Amniotic epithelial cell (primary cell): ENCODE results near the gene MRPL11.
"Not testable (repeated sequence)": the region's sequence is repeated elsewhere in the genome, so short reads cannot be mapped to it uniquely, and the experiment has no call there.

Experiments used
- DNase-seq: peaks from one replicate; pipeline ENCODE4 v3.0.0-alpha.2; 2010; ENCODE audit warnings: low read depth

The MRPL11 gene

DNA sequence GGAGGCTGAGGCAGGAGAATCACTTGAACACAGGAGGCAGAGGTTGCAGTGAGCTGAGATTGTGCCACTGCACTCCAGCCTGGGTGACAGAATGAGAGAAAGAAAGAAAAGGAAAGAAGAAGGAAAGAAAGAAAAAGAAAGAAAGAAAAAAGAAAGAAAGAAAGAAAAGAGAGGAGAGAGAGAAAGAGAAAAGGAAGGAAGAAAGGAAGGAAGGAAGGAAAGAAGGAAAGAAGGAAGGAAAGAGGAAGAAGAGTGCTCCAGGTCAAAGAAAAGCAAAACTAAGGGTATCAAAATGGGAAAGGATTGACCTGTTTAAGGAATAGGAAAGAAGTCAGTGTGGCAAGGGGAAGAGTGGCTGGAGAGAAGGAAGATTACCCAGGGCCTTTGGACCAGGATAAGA is 7.4 kb downstream of the MRPL11 start:
- not testable (repeated sequence) for DNase-seq

DNA sequence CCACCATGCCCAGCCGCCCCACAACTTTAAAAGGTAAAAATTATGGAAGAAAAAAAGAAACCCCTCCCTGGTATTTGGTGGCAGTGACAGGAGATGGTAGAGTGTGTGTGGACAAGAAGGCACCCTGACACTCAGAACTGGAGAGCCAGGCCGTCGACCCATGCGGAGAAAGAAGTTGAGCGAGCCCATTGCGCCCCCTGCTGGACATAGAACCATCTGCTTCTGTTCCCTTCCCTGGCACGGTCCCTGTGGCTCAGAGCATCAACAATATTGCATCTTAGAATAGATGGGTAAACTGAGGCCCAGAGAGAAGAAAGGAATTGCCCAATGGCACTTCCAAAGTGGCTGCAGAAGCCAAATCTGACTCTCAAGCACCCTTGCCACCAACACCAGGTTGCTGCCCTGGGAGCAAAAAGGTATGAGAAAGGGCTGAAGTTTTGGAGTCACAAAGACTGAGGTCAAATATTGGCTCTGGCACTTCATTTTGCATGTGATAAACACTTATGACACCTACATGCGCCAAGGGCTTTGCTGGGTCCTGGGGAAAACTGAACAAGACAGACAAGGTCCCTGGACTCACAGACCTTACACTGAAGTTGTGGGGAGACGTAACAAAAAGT is 8.6 kb downstream of the MRPL11 start:
- peak; percentile 56 for DNase-seq

DNA sequence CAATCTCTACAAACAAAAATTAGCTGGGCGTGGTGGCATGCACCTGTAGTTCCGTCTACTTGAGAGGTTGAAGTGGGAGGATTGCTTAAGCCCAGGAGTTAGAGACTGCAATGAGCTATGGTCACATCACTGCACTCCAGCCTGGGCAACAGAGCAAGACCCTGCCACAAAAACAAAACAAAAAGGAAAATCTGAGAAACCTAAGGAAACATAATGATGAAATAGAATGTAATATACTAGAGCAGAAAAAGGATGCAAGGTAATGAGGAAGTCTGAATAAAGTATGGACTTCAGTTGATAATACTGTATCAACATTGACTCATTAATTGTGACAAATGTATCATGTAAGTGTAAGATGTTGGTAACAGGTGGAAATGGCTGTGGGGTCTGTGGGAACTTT is 9.7 kb downstream of the MRPL11 start:
- DNase-seq = no peak

DNA sequence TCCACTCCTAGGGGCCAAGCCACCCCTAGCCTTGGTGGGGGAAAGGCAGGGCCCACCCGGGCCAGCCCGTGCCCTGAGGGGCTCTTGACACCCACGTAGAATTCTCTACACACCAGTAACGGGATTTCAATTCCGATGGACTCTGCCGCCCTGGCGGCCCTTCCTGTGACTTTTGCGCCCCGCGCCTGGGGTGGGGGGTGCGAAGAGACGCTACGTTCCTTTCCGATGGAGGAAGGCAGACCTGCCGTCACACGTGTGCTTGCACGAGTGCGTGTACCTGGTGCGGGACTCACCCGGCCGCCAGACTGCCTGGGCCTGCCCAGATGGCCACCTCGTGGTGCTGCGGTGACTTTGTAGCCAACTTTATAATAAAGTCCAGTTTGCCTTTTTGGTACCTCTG is 12.3 kb downstream of the MRPL11 start:
- no peak for DNase-seq

DNA sequence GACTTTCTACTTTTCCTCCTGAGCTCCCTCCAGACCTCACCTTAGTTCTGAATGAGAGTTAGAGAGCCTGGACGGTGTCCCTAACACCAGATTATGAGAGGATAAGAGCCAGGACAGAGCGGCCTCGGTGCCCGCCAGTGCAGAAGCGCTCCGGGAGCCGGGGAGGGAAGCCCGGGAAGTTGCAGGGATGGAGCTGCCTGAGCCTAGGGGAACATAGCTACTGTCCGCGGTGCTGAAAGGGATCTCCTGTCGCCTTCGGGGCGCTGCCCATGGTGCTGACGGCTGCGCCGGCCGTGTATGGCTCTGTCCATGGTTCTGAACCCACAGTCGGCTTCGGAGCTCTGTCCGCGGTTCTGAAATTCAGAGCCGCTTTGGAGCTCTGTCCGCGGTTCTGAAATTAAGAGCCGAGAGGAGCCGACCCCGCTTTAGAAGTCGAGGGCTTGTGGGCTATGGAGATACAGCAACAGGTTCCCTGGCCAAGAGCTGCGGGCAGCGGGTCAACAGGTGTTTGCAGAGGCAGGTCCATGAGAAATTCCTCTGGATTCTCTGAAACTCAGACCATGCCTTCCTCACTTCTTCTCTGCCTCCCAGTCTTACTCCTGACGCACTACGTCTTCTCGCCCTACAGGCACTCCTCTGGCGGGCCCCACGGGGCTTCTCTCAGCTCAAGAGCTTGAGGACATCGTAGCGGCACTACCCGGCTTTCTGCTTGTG is 17.0 kb downstream of the MRPL11 start:
- DNase-seq = peak; percentile 81

DNA sequence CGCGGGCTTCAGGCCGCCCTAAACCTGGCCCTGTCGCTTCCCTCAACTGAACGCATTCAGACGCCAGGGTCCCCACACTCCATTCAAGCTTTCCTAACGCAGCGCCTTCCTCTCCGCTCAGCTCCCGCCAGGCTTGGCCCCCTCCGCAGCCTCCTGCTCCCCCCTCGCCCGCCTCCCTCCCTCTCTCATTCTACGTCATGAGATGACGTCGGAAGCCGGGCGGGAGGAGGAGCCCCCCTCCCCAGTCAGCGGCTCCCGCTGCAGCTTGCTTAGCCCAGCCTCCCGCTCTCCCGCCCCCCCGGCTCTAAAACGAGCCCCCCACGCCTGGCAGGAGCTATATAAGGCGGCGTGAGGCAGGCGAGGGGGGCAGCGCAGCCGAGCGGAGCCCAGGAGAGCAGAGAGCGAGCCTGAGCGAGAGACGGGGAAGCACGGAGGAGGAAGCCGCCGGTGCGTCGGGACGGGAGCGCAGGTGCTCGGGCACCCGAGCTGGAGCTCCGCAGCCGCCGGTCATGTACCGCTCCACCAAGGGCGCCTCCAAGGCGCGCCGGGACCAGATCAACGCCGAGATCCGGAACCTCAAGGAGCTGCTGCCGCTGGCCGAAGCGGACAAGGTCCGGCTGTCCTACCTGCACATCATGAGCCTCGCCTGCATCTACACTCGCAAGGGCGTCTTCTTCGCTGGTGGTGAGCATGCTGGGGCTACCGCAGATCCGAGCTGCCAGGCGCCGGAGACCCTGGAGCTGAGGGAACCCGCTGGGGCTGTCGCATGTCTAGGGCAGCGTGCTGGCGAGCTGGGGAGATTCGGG is 17.8 kb downstream of the MRPL11 start, which contains the start of gene NPAS4:
Gene NPAS4, plus strand, starts transcription at position 365 of the 806 bp plus-strand sequence. Its CDS starts 145 bp downstream, at position 510.
- DNase-seq = no peak

DNA sequence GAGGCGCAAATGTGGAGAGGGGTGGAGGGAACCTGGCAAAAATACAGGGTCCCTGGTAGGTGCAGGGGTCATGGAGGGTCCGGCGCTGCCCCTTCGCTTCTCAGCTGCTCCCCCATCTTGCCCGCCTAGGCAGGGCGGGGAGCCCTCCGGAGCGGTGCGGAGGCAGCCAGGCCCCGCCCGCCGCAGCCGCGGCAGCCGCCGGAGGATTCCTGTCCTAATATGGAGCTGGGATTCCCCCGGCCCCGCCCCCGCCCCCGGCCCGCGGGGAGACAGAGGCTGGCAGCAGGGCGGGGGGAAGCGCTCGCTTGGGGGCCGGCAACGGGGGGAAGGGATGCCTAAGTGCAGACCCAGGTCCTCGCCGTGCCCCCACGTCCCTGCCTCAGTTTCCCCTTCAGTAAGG is 18.8 kb downstream of the MRPL11 start:
- no peak for DNase-seq

DNA sequence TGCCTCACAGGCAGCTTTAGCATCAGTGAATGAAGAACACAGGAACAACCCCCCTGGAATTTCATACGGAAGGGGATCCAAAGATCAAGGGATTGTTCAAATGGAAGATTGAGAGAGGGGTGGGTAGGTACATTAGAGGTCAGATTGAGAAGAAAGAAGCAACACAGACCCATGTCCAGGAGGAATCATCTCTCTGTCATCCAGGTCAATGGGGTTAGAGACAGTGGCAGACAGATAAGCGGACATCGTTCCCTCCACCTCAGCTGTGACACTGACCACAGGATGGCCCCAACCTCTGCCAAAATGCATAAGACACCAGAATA is 19.7 kb downstream of the MRPL11 start:
- no peak for DNase-seq

DNA sequence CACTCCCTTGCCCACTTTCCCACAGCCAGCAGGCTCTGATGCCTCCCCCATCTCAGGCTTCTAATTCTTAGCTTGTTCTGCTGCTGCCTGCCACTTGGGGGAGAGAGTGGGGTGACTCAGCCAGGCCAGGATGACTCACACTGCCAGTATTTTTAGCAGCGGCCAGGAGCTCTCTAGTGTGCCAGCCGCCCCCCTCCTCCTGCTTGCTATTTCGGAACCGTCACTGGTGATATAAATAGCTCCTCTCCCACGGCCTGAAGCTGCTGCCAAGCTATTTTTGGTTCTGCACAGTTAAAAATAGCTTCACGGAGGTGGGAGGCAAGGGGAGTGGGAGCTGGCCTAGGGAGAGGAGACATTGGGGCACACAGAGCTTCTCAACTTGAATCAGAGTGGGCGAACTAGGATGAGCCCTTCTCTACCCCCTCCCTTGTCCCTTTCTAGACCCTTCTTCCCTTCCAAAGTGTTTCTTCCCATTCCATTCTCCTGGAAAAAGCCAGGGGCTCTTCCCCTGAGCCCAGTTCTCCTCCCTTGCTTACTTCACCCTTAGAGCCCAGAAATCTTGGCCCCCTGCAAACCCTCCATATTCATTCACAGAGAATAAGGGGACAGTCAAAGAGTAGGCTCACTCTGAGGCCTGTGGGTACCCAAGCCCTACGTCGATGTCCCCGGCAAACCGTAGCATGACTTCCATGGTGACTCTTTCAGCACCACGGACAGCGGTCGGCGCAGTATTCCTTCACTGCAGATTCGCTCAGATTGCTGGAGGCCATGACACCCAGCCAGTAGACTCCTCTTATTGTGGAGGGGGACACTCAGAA is 20.3 kb downstream of the MRPL11 start:
- peak; percentile 90 for DNase-seq

DNA sequence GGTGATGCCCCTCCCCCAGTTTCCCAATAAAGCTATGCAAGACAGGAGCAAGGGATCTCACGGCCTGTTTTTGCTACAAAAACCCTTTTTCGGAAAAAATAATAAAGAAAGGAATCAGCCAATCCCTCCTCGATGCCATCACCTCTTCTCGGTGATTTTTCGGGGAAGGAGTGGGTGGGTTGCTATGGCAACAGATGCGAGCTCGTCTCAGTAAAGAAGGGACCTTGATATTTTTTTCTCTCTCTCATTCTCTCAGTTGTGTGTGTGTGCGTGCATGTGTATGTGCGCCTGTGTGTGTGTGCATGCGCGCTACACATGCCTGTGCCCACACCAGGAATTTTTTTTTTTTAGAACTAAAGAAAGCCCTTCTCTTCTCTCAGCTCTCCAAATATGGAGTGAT is 21.6 kb downstream of the MRPL11 start:
- no peak for DNase-seq

DNA sequence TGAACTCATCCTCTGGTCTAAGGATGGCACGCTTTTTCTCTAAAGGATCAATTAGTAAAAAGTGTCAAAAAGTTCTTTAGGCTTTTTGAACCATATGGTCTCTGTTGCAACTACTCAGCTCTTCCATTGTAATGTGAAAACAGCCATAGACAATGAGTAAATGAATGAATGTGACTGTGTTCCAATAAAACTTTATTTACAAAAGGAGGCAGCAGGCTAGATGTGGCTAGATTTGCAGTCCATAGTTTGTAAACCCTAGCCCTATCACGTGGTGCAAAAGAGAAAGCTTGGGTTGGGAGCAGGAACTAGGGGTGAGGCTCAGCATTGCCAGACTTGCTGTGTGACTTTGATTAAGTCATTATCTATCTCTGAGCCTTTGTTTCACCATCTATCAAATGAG is 23.2 kb downstream of the MRPL11 start:
- DNase-seq = no peak

DNA sequence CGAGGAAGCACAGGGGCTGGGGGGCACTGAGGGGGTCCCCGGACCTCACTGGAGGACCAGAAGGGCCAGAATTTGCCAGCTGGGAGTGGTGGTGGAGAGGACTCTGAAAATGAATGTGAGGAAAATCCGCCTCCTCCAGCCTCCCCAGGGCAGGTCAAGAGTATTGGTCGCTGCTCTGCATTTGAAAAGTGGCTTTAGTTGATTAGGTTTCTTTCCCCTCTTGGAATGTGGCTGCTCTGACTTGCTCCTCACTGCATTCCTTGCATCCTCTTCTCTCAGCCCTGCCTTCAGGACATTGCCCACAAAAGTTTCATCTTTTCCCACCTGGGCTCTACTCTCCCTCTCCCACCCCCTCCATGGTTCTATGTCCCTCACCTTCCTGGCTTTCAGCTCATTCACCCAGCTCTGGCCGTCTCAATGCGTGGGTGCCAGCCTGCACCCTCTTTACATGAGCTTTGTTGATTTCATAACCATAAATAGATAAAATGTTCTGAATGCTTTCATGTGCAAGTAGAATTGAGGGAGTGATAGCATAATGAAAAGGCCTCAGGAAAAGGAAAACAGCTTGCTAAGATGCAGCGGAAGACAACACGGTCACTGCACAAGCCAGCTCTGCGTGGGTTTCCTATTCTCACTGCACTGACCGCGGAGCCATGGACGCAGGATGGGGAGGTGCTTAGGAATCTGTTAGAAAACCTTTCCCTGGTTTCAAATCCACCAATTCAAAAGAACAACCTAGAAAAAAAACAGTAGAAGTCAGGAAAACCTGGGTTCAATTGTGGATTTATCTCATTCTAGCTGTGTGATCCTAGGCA is 24.3 kb downstream of the MRPL11 start:
- peak; percentile 22 for DNase-seq

DNA sequence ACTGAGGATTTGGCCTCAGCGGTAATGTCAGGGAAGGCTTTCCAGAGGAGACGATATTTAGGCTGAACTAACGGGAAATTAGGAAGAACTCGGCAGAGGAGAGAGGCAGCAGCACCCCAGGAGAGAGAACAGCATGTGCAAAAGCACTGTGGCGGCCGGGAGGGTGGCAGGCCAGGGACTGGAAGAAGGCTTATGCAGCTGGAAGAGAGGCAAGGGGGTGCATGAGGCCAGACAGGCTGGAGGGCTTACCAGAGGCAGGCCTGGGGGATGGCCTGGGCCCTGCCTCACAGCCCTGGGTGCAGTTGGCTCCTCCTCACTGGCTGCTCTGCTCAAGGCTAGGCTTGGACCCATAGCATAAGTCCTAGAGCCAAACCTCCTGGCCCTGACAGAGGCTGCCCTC is 25.5 kb downstream of the MRPL11 start:
- no peak for DNase-seq

DNA sequence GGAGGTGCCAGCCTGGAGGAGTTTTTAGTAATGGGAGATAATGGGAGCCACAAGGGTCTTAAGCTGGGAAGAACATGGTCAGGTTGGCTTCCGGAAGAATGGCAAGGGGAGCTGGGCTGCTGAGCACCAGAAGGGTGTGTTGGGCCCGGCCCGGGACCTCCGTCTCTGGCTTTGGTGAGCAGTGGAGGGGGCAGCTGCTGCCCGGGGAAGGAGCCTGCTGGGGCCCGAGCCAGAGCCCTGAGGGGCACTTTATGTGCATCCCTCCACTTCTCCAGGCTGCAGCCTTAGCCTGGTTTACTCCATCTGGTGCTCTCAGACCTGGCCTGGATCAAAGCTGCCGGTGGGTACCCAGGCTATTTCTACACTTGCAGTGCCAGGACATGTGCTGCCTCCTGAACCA is 26.5 kb downstream of the MRPL11 start:
- no peak for DNase-seq

DNA sequence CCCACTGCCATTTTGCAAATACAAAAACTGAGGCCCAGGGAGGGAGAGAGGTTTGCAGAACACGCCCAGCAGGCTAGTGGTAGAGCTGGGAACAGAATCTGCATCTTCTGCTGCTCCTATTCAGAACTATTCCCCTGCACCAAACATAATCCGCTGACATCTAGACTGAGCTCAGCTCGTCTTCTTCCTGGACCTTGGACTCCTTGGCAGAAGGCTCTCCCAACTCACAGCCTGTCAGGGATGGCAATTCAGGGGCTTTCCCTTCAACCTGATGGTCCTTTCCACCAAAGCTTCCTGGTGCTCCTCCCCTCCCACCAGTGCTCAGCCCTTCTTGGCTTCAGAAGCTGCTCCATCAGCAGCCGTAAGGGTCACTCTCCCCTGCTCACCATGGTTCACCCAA is 27.3 kb downstream of the MRPL11 start:
- DNase-seq = no peak

DNA sequence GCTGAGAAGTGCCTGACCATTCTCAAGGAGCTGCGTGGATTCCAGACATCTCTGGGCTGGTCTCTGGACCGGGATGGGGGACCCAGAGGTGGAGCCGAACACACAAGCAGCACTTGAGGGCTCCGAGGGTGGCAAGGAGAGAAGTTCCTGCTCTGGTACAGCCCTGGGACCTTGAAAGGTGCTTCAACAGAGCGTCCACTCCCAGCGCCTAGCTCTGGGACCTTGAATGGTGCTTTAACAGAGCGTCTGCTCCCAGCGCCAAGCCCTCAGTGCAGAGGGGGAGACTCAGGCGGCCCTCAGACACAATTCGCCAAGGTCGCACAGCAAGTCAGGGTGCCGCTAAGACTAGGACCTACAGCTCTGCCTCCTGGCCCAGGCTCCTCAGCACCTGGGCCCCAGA is 28.5 kb downstream of the MRPL11 start:
- DNase-seq = no peak

DNA sequence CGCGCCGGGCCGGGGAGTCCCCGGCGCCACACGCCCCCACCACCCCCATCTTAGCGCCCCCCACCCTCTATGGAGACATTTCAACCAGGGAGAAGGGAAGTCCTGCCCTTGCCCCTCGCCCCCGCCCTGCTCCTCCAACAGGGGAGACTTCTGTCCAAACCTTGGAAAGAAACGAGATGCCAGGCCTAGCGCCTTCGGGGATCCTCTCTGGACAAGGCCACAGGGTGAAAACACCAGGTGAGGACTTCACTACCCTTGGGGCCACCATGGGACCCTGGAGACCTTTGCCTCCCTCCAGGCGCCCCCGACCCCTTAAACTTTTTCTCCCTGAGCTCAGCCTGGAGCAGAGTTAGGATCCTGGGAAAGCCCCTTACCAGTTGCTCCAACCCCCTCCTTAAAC is 29.4 kb downstream of the MRPL11 start:
- no peak for DNase-seq

DNA sequence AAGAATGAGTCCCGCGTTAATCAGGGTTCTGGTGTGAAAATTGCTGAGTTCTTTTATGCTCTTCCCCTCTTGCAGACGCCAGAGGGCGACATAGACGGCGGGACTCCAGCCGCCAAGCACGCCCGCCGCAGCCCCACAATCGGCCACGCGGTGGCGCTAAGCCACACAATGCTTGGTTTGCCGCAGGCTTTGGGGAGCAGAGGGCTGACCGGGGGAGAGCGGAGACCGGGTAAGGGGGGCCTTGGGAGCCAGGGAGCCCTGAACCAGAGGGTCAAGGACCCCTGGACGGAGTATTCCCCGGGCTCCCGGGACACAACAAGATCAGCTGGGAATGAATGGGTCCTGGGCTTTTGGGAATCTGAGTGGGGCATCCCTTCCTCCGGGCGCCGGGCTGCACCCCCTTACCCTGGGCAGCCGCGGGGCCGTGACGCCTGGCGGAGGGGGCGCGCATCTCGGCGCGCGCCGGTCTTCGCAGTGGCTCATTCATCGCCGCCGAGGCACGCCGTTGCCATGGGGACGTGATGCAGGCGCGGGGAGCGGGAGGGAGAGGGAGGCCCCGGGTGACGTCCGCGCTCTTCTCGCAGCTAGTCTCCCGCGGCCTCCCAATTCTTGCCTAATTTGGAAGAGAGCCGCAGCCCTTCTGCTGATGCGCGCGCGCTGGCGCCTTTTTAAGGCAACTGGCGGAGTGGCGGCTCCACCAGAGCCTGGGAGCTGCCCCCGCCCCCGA is 30.0 kb downstream of the MRPL11 start:
- peak; percentile 83 for DNase-seq

DNA sequence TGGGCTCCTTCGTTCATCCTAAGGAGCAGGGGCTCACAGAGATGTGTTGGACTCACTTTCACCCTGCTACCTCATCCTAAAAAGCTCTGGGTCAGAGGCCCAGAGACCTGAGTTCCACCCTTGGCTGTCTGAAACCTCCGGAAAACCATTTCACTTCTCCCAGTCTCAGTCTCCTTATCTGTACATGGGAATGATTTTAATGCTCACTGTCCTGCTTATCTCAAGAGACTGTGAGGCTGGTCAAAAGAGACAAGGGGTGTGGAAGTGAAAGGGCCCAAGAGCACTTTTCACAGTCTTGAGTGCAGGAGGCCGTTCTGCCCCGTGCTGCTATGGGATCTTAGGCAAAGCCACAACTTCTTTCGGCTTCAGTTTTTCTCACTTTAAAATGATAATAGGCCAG is 31.0 kb downstream of the MRPL11 start:
- no peak for DNase-seq

DNA sequence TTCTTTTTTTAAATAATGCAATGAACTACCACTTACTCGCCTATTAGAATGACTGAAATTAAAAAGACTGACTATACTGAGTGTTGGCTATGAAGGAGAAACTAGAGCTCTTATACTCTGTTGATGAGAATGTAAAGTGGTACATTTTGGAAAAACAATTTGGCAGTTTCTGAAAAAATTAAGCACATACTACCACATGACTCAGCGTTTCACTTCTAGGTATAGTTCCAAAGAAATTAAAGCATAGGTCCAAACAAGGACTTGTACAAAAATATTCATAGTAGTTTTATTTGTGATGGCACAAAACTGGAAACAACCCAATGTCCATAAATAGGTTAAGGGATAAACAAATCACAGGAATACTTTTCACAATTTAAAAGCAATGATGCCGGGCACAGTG is 44.7 kb downstream of the MRPL11 start:
- DNase-seq = no peak

DNA sequence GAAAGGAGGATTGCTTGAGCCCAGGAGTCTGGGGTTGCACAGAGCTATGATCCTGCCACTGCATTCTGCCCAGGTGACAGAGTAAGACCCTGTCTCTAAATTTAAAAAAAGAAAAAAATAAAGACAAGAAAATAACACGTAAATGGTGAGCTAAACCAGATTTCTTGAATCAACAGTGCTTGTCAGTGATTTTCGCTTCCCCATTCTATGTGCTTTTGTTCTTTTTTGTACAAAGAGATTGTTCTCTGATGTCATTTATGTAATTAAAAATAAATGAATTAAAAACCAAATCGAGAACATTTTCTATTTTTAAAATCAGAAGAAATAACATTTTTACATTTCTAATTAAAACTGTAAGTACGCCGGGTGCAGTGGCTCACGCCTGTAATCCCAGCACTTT is 47.3 kb downstream of the MRPL11 start:
- no peak for DNase-seq
